PC-3 (cell line): ENCODE results near the gene NAV1. TPM values are rescaled to one million over a fixed set of nuclear protein-coding genes. Genes with fewer than 3 reads are reported as not detected.

Source experiments
- ATAC-seq: fragments of 200-7000 bp; cut with Tn5 transposase; 2 replicates; pipeline ENCODE4 v1.9.1; 2020; ENCODE audit warnings: mild to moderate bottlenecking, moderate library complexity
- BruUV-seq: library from RNA; stranded (reverse); fragments of 400-500 nt; replicated peaks from 2 replicates; lab custom pipeline; 2021; lab: Mats Ljungman, UMichigan
- CTCF ChIA-PET: fragments of 300-600 bp; sonication (Branson Sonifier 250); formaldehyde crosslinking; loops from one replicate; lab custom pipeline; 2022; ENCODE audit warnings: antibody characterized with exemption; lab: Charles Lee
- POLR2A ChIA-PET: fragments of 300-600 bp; sonication (Branson Sonifier 250); formaldehyde crosslinking; loops from one replicate; lab custom pipeline; 2022; ENCODE audit warnings: antibody characterized with exemption; ENCODE audit not compliant: unreplicated experiment; lab: Charles Lee
- DNase-seq: peaks from one replicate; pipeline ENCODE4 v3.0.0-alpha.2; 2015
- H2AFZ ChIP-seq: fragments of 300-600 bp; sonication (generic); 2 replicates; pipeline ENCODE4 v1.6.0; 2016; ENCODE audit warnings: antibody characterized with exemption, low read length
- H3F3A ChIP-seq: fragments of 300-600 bp; sonication (generic); one replicate; pipeline ENCODE4 v1.6.0; 2017; ENCODE audit warnings: antibody characterized with exemption, low read length, control low read depth, mild to moderate bottlenecking; ENCODE audit not compliant: unreplicated experiment
- H3K27ac ChIP-seq: fragments of 300-600 bp; sonication (generic); 2 replicates; pipeline ENCODE4 v1.5.1; 2016; ENCODE audit warnings: mild to moderate bottlenecking, low read length
- H3K27me3 ChIP-seq: fragments of 300-600 bp; sonication (generic); 2 replicates; pipeline ENCODE4 v1.6.1; 2016; ENCODE audit warnings: low read length, mixed read lengths
- H3K36me3 ChIP-seq: fragments of 300-600 bp; sonication (generic); 2 replicates; pipeline ENCODE4 v1.6.1; 2016; ENCODE audit warnings: low read depth, mixed run types, low read length, mixed read lengths
- H3K4me1 ChIP-seq: fragments of 300-600 bp; sonication (generic); 2 replicates; pipeline ENCODE4 v1.5.1; 2016; ENCODE audit warnings: low read length; ENCODE audit not compliant: insufficient read depth
- H3K4me2 ChIP-seq: fragments of 300-600 bp; sonication (generic); 2 replicates; pipeline ENCODE4 v1.6.0; 2016; ENCODE audit warnings: low read length
- H3K4me3 ChIP-seq: fragments of 300-600 bp; sonication (generic); 2 replicates; pipeline ENCODE4 v1.5.1; 2016; ENCODE audit warnings: mild to moderate bottlenecking, low read length, mixed read lengths
- H3K79me2 ChIP-seq: fragments of 300-600 bp; sonication (generic); 2 replicates; pipeline ENCODE4 v1.6.1; 2017; ENCODE audit warnings: low read length, mixed read lengths
- H3K9ac ChIP-seq: fragments of 300-600 bp; sonication (generic); 2 replicates; pipeline ENCODE4 v1.6.0; 2016; ENCODE audit warnings: mild to moderate bottlenecking, low read length
- H3K9me2 ChIP-seq: fragments of 300-600 bp; sonication (generic); replicated peaks from 2 replicates; pipeline ENCODE4 v1.6.1; 2016; ENCODE audit warnings: mixed run types, low read length, mixed read lengths
- H3K9me3 ChIP-seq: fragments of 300-600 bp; sonication (generic); 2 replicates; pipeline ENCODE4 v1.6.1; 2016; ENCODE audit warnings: low read length, mixed read lengths
- H4K20me1 ChIP-seq: fragments of 300-600 bp; sonication (generic); 2 replicates; pipeline ENCODE4 v1.6.1; 2016; ENCODE audit warnings: low read length, mixed read lengths
- CTCF ChIP-seq: fragments of 300-600 bp; sonication (generic); conservative IDR thresholded peaks from 2 replicates; pipeline ENCODE4 v1.5.1; 2017; ENCODE audit warnings: antibody characterized with exemption, low read depth, mild to moderate bottlenecking, low read length
- EZH2 ChIP-seq: fragments of 300-600 bp; sonication (generic); IDR thresholded peaks from one replicate; pipeline ENCODE4 v1.6.1; 2017; ENCODE audit warnings: antibody characterized with exemption, mild to moderate bottlenecking, low read length; ENCODE audit not compliant: unreplicated experiment
- EZH2phosphoT487 ChIP-seq: fragments of 300-600 bp; sonication (generic); IDR thresholded peaks from 2 replicates; pipeline ENCODE4 v1.6.1; 2018; ENCODE audit warnings: mild to moderate bottlenecking, antibody characterized with exemption, low read length, borderline replicate concordance
- intact Hi-C: fragments of 100-400 bp; cut with micrococcal nuclease; formaldehyde crosslinking; loops from 2 replicates; pipeline ENCODE4 v1.9.0; 2023
- total RNA-seq: library from RNA; depleted of rRNA; stranded (reverse); fragments of >200 nt; gene quantifications from 2 replicates; pipeline ENCODE4 v1.2.3, GENCODE V29; 2014

The NAV1 gene
- total RNA-seq, 1 experiment from 2014 or later = 2.6 TPM

- Histone ChIP-seq H3K27me3 (no peaks in the 10 kb centered on the region), H3K4me2 (peak overlapping the region; percentile 90), H3K4me1 (peaks cover 21% of the 10 kb centered on the region), H3F3A (no peaks in the 10 kb centered on the region), H3K79me2 (no peaks in the 10 kb centered on the region), H3K9me3 (no peaks in the 10 kb centered on the region), H3K9me2 (no peaks in the 10 kb centered on the region), H4K20me1 (no peaks in the 10 kb centered on the region), H2AFZ (no peak overlapping the region), H3K36me3 (no peaks in the 10 kb centered on the region), H3K4me3 (peak overlapping the region; percentile 79; the same call in 1 of the 2 replicates), H3K9ac (no peak overlapping the region), H3K27ac (no peak overlapping the region)
- ATAC-seq = no peak
- ChIA-PET CTCF (no interaction called here), POLR2A (no interaction called here)
- TF ChIP-seq CTCF (no peak), EZH2phosphoT487 (no peak), EZH2 (no peak)
- no TSS peak for BruUV-seq
- intact Hi-C loops = no loop called here
- no peak for DNase-seq
Observed at GRCh38 chr1:201540846-201541735, 2.2 kb downstream of the NAV1 start.

GRCh38 chr1:201542309-201543035 is 3.5 kb downstream of the NAV1 start:
- ATAC-seq (peak; percentile 12; the same call in 1 of the 2 replicates), DNase-seq (peak; percentile 22)
- intact Hi-C loops = no loop called here
- BruUV-seq = no TSS peak
- peaks cover 8% of the 10 kb centered on the region for H3K4me1 ChIP-seq
- no peaks in the 10 kb centered on the region for H3K9me3 ChIP-seq
- H3K9ac ChIP-seq = no peak overlapping the region
- H2AFZ ChIP-seq = no peak overlapping the region
- no peak overlapping the region for H3K4me2 ChIP-seq
- no peak for TF ChIP-seq EZH2phosphoT487
- TF ChIP-seq EZH2 = no peak
- TF ChIP-seq CTCF = no peak
- H3K79me2 ChIP-seq = no peaks in the 10 kb centered on the region
- no peak overlapping the region for H3K4me3 ChIP-seq
- no peaks in the 10 kb centered on the region for H3K9me2 ChIP-seq
- peak overlapping the region; percentile 25; the same call in 1 of the 2 replicates for H3K27ac ChIP-seq
- H4K20me1 ChIP-seq = no peaks in the 10 kb centered on the region
- POLR2A ChIA-PET = no interaction called here
- H3K27me3 ChIP-seq = no peaks in the 10 kb centered on the region
- no peaks in the 10 kb centered on the region for H3F3A ChIP-seq
- H3K36me3 ChIP-seq = no peaks in the 10 kb centered on the region
- CTCF ChIA-PET = no interaction called here
